Natural killer cell treated with Interleukin-12 subunit alpha and Interleukin-12 subunit beta and Interleukin-15 and Interleukin-18, amount 100 ng/mL, for 72 hours (primary cell): ENCODE data around the gene KLHL7. TPM values are rescaled to one million over a fixed set of nuclear protein-coding genes. Genes with fewer than 3 reads are reported as not detected.
"Not testable (repeated sequence)": the region's sequence is repeated elsewhere in the genome, so short reads cannot be mapped to it uniquely, and the experiment has no call there.

Experiments used
- ATAC-seq, 2 donors: fragments of 150-1000 bp; cut with Tn5 transposase in 1 of 2; sonication (Bioruptor Pico), chemical (Tn5 transposase) in 1 of 2; 2 replicates each; pipeline ENCODE4 v1.10.0; 2021
- DNase-seq: peaks from one replicate; pipeline ENCODE4 v3.0.0; 2022; ENCODE audit warnings: low spot score
- H3K27ac Mint-ChIP-seq, 2 donors: 1 replicate in 1 of 2; 2 replicates in 1 of 2; pipeline ENCODE4 v1.8.0; 2022; ENCODE audit warnings: mixed read lengths in 2 of 2, mild to moderate bottlenecking in 1 of 2, moderate library complexity in 1 of 2
- H3K27me3 Mint-ChIP-seq, 2 donors: 1 replicate in 1 of 2; 2 replicates in 1 of 2; pipeline ENCODE4 v1.8.0; 2022; ENCODE audit warnings: mixed read lengths in 2 of 2
- H3K36me3 Mint-ChIP-seq: one replicate; pipeline ENCODE4 v1.8.0; 2022; ENCODE audit warnings: mixed read lengths
- H3K4me1 Mint-ChIP-seq, 2 donors: 1 replicate in 1 of 2; 2 replicates in 1 of 2; pipeline ENCODE4 v1.8.0; 2022; ENCODE audit warnings: low read depth in 2 of 2, mixed read lengths in 2 of 2, mild to moderate bottlenecking in 1 of 2
- H3K4me3 Mint-ChIP-seq: one replicate; pipeline ENCODE4 v1.8.0; 2022; ENCODE audit warnings: mixed read lengths
- H3K9me3 Mint-ChIP-seq: 2 replicates; pipeline ENCODE4 v1.8.0; 2022; ENCODE audit warnings: mixed read lengths
- total RNA-seq, 2 donors: library from RNA; stranded (reverse); gene quantifications; one replicate each; pipeline ENCODE4 v1.2.3, GENCODE V29; 2022

Gene KLHL7
- total RNA-seq, 2 donors from 2014 or later: 19.5 to 20.1 TPM

DNA sequence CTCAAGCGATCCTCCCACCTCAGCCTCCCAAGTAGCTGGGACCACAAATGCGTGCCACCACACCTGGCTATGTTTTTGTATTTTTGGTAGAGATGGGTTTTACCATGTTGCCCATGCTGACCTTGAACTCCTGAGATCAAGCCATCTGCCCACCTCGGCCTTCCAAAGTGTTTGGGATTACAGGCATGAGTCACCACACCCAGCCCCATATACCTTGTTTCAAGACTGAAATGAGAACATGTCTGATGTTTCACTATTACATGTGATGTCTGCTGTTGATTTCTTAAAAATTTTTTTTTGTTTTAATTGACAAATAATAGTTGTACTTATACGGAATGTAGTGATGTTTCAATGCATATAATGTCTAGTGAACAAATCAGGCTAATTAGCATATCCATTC, 14.5 kb downstream of the KLHL7 start:
- no peak for ATAC-seq
- Mint-ChIP-seq H3K36me3 (no peaks in the 10 kb centered on the region), H3K4me3 (no peak overlapping the region), H3K27me3 (no peaks in the 10 kb centered on the region), H3K9me3 (no peaks in the 10 kb centered on the region), H3K4me1 (peaks cover 0 to 13% of the 10 kb centered on the region in 2 donors), H3K27ac (no peak overlapping the region)
- DNase-seq: no peak

DNA sequence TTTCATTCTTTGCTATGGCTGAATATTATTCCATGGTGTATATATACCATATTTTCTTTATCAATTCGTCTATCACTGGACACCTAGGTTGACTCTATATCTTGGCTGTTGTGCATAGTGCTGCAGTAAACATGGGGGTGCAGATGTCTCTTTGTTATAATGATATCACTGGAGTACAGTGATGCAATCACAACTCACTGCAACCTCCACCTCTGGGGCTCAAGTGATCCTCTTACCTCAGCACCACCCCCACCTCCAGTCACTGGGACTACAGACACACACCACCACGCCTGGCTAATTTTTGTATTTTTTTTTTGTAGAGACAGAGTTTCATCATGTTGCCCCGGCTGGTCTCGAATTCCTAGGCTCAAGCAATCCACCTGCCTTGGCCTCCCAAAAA, 15.6 kb downstream of the KLHL7 start:
- Mint-ChIP-seq H3K9me3 (no peaks in the 10 kb centered on the region), H3K4me3 (no peak overlapping the region), H3K27me3 (no peaks in the 10 kb centered on the region), H3K27ac (peak overlapping the region in 1 of 2 donors; percentile 21), H3K4me1 (peaks cover 0 to 13% of the 10 kb centered on the region in 2 donors), H3K36me3 (peaks cover 3% of the 10 kb centered on the region)
- ATAC-seq (no peak), DNase-seq (no peak)

DNA sequence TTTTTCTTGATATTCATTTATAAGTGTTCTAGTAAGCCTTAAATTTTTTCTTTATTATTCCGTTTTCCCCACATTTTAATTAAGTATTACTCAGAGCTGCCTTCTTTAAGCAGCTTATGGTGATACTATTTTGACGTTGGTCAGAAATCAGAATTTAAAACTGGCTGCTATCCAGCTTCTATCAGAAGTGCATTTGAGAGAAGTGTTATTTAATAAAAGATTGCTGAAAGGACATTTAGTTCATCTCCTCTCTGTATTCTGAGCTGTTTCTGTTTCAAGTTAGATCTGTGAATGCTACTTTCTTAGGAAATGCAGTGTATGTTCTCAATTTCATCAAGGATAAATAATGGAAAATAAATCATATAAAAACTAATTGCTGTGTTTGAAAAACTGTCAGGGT, 17.4 kb downstream of the KLHL7 start:
- DNase-seq (no peak), ATAC-seq (no peak)
- Mint-ChIP-seq H3K36me3 (peaks cover 7% of the 10 kb centered on the region), H3K9me3 (no peaks in the 10 kb centered on the region), H3K27me3 (no peaks in the 10 kb centered on the region), H3K4me3 (no peak overlapping the region), H3K4me1 (peaks cover 0 to 9% of the 10 kb centered on the region in 2 donors), H3K27ac (no peak overlapping the region)

DNA sequence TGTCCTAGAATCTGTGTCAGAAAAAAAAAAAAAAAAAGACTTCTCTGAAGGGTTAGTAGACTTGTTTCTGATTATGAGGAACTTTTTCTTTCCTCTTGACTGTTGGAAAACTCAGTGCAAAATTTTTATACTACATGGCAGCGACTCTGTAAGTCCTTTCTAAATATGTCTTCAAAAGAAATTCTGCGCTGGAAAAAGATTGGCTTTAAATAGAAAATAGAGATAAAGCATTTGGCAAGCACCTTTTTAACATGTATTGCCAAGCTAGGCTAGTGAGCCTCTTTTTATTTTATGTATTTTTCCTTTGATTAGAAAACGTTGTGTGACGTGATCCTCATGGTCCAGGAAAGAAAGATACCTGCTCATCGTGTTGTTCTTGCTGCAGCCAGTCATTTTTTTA, 17.9 kb downstream of the KLHL7 start:
- Mint-ChIP-seq H3K4me1 (peaks cover 0 to 9% of the 10 kb centered on the region in 2 donors), H3K27me3 (no peaks in the 10 kb centered on the region), H3K36me3 (peaks cover 11% of the 10 kb centered on the region), H3K27ac (no peak overlapping the region), H3K9me3 (no peaks in the 10 kb centered on the region), H3K4me3 (no peak overlapping the region)
- no peak for DNase-seq
- no peak for ATAC-seq

DNA sequence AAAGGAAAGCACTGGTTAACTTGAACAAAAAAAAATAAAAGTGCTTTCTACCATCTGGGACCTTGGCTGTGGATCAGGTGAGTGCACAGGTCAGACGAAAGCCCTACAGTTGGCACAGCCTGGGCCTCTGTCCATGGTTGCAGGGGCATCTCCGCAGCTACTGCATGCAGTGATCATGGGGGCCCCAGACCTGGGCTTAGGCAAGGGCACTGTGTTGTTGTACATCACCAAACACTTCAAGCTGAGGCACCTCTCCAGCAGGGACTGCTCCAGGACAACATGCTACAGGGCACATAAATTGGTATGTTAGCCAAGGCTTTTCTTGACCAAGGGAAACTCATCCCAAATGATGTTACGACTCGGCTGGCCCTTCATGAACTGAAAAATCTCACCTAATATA, 23.5 kb downstream of the KLHL7 start:
- Mint-ChIP-seq H3K36me3 (peaks cover 21% of the 10 kb centered on the region), H3K27me3 (no peaks in the 10 kb centered on the region), H3K9me3 (no peaks in the 10 kb centered on the region), H3K4me3 (no peak overlapping the region), H3K27ac (no peak overlapping the region), H3K4me1 (peaks cover 0 to 2% of the 10 kb centered on the region in 2 donors)
- no peak for ATAC-seq
- DNase-seq: no peak

DNA sequence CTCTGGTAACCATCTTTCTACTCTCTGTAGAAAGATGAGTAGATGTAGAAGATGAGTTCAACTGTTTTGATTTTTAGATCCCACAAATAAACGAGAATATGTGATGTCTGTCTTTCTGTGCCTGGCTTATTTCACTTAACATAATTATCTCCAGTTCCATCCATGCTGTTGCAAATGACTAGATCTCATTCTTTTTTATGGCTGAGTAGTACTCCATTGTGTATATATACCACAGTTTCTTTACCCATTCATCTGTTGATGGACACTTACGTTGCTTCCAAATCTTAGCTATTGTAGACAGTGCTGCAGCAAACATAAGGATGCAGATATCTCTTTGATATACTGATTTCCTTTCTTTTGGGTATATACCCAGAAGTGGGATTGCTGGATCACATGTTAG, 26.2 kb downstream of the KLHL7 start:
- not testable (repeated sequence) for H3K27ac Mint-ChIP-seq, ATAC-seq, H3K4me3 Mint-ChIP-seq, H3K27me3 Mint-ChIP-seq, DNase-seq, H3K9me3 Mint-ChIP-seq, H3K4me1 Mint-ChIP-seq
- H3K36me3 Mint-ChIP-seq: peaks cover 16% of the 10 kb centered on the region

DNA sequence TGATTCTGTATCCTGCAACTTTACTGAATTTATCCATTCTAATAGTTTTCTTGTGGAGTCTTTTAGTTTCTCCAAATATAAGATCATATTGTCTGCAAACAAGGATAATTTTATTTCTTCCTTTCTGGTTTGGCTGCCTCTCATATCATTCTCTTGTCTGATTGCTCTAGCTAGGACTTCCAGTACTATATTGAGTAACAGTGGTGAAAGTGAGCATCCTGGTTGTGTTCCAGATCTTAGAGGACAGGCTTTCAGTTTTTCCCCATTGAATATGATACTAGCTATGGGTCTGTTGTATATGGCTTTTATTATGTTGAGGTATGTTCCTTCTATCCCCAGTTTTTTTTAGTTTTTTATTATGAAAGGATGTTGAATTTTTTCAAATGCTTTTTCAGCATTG, 28.2 kb downstream of the KLHL7 start:
- H3K9me3 Mint-ChIP-seq: no peaks in the 10 kb centered on the region
- peaks cover 10% of the 10 kb centered on the region for H3K36me3 Mint-ChIP-seq
- H3K27ac Mint-ChIP-seq: no peak overlapping the region
- no peak for DNase-seq
- peaks cover 0 to 2% of the 10 kb centered on the region in 2 donors for H3K4me1 Mint-ChIP-seq
- no peak for ATAC-seq
- H3K27me3 Mint-ChIP-seq: no peaks in the 10 kb centered on the region
- H3K4me3 Mint-ChIP-seq: no peak overlapping the region

DNA sequence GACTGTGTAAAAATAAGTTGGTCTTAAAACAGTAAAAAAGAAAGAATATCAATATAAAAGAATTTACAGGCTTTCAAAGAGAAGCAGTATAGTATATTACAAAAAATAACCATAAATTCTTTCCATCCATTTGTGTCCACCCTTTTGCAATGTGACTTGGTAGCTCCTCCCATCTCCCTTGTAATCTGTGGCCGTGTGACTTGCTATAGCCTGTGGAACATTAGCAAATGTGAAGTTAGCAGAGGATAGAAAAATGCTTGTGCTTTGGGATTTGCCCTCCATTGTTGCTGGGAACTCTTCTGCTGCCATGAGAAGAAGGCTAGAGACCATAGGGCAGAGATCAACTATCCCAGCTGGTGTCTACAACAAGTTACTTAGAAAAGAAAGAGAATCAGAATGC, 30.2 kb downstream of the KLHL7 start:
- H3K27me3 Mint-ChIP-seq: no peaks in the 10 kb centered on the region
- H3K4me3 Mint-ChIP-seq: no peak overlapping the region
- no peak for ATAC-seq
- H3K4me1 Mint-ChIP-seq: peaks cover 0 to 2% of the 10 kb centered on the region in 2 donors
- peaks cover 8% of the 10 kb centered on the region for H3K36me3 Mint-ChIP-seq
- no peak for DNase-seq
- no peak overlapping the region for H3K27ac Mint-ChIP-seq
- H3K9me3 Mint-ChIP-seq: no peaks in the 10 kb centered on the region

DNA sequence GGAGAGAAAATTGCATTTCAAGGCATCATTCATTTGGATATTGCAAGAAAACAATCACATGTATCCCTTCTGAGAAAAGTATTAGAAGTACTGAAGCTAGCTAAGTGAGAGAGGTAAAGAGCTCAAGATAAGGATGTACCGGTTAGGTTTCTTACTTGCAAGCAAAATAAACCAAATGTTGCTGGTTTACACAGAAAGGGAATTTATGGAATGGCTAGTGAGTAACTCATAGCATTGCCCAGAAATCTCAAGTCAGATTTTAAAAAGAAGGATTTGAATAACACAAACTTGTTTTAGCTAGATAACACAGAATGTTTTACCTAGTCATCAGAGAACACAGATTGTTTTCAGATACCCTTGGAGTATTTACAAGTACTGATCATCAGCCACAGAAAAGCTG, 30.6 kb downstream of the KLHL7 start:
- ATAC-seq: no peak
- no peaks in the 10 kb centered on the region for H3K27me3 Mint-ChIP-seq
- no peak overlapping the region for H3K27ac Mint-ChIP-seq
- peaks cover 6% of the 10 kb centered on the region for H3K36me3 Mint-ChIP-seq
- no peak for DNase-seq
- no peaks in the 10 kb centered on the region for H3K9me3 Mint-ChIP-seq
- H3K4me3 Mint-ChIP-seq: no peak overlapping the region
- H3K4me1 Mint-ChIP-seq: peaks cover 0 to 2% of the 10 kb centered on the region in 2 donors

DNA sequence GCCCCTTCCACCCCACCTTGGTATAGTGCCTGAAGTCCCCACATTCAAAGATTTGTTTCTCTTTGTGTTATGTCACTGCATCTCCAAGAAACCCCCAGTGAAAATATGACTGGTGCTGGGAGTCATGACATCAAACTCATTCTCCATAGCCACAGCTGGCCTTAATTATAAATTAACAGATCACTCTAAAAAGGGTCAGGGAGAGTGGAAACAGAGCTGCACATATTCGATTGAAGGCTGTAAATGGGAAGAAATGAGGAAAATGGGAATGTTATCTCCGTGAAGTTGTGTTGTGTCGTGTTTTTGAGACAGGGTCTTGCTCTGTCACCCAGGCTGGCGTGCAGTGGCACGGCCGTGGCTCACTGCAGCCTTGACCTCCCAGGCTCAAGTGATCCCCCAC, 52.1 kb downstream of the KLHL7 start:
- Mint-ChIP-seq H3K4me1 (no peaks in the 10 kb centered on the region), H3K4me3 (no peak overlapping the region), H3K27me3 (no peaks in the 10 kb centered on the region), H3K9me3 (no peaks in the 10 kb centered on the region), H3K36me3 (no peaks in the 10 kb centered on the region), H3K27ac (no peak overlapping the region)
- no peak for DNase-seq
- no peak for ATAC-seq

DNA sequence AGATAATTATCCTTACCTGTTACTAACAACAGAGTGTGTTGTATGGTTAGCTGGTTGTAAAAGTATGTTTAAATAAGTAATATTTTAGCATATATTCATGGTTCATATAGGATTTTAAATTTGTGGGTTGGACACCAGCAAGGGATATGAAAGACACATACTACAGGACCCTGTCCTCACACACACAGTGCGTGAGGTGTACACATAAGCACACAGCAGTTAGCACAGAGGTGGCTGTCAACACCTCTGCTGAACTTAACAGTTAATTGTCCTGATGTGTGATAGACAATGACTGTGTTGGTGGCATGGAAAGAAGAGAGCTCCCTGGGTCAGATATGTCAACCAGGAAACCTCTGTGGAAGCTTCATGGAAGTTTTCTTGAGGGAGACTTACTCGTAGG, 53.0 kb downstream of the KLHL7 start:
- Mint-ChIP-seq H3K4me3 (no peak overlapping the region), H3K4me1 (no peaks in the 10 kb centered on the region), H3K27me3 (no peaks in the 10 kb centered on the region), H3K36me3 (no peaks in the 10 kb centered on the region), H3K27ac (no peak overlapping the region), H3K9me3 (no peaks in the 10 kb centered on the region)
- no peak for DNase-seq
- no peak for ATAC-seq

DNA sequence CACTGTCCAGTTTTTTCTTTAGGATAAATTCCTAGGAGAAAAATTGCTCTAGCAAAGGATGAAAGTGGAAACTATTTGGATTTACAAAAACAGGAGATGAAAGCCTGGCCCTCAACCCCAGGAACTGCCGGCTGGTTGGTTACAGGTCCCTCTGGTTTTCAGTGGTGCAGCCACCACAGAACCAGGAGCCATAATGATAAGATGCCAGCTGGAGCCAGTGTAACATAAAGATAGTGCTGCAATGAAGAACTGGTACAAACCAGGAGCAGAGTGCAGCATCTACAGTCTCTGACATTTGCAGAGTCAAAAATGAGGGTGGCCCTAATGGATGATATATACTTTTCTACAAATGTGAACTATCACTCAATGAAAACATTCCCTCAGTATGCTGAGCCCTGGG, 55.9 kb downstream of the KLHL7 start:
- no peaks in the 10 kb centered on the region for H3K9me3 Mint-ChIP-seq
- ATAC-seq: no peak
- H3K4me3 Mint-ChIP-seq: no peak overlapping the region
- no peaks in the 10 kb centered on the region for H3K4me1 Mint-ChIP-seq
- DNase-seq: no peak
- no peak overlapping the region for H3K27ac Mint-ChIP-seq
- no peaks in the 10 kb centered on the region for H3K27me3 Mint-ChIP-seq
- no peaks in the 10 kb centered on the region for H3K36me3 Mint-ChIP-seq

DNA sequence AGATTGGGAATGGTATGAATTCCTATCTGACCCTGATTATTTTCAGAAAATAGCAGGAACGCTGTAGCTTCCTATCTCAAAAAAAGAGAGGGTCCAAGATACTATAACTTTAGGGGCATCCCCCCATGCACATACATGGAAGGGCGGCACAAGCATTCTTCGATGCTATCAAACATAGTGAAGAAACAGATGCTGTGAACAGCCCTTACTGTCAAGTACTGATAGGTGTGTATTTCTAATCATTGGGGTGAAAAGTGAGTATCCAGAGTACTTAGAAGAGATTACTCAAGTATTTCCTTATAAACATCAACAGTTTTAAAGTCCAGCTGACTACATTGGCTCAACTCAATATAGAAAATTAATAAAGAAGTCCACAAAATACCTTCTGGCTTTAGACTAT, 59.3 kb downstream of the KLHL7 start:
- DNase-seq (no peak), ATAC-seq (no peak)
- no peaks in the 10 kb centered on the region for H3K27me3 Mint-ChIP-seq
- no peaks in the 10 kb centered on the region for H3K9me3 Mint-ChIP-seq
- no peaks in the 10 kb centered on the region for H3K4me1 Mint-ChIP-seq
- H3K4me3 Mint-ChIP-seq: no peak overlapping the region
- no peak overlapping the region for H3K27ac Mint-ChIP-seq
- H3K36me3 Mint-ChIP-seq: peaks cover 4% of the 10 kb centered on the region

DNA sequence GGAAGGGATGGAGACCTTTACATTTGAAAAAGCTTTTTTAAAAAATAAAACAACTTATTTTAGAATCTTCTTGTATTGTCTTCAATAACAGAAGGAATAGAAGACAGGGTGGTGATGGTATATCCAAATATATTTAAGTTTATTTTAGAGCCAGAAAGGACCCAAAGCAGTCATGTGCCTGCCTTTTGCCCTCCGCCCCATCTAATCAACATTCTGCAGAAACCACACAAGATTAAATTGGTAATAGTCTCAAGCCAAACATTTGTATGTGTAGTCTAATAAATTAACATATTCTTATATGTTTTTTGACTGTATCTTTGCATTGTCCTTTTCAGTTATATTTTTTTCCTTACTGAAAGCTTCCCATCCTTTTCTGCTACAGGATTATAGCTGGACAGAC, 59.7 kb downstream of the KLHL7 start:
- H3K27ac Mint-ChIP-seq: no peak overlapping the region
- H3K36me3 Mint-ChIP-seq: peaks cover 4% of the 10 kb centered on the region
- DNase-seq: no peak
- H3K4me1 Mint-ChIP-seq: no peaks in the 10 kb centered on the region
- ATAC-seq: no peak
- H3K27me3 Mint-ChIP-seq: no peaks in the 10 kb centered on the region
- no peaks in the 10 kb centered on the region for H3K9me3 Mint-ChIP-seq
- no peak overlapping the region for H3K4me3 Mint-ChIP-seq

DNA sequence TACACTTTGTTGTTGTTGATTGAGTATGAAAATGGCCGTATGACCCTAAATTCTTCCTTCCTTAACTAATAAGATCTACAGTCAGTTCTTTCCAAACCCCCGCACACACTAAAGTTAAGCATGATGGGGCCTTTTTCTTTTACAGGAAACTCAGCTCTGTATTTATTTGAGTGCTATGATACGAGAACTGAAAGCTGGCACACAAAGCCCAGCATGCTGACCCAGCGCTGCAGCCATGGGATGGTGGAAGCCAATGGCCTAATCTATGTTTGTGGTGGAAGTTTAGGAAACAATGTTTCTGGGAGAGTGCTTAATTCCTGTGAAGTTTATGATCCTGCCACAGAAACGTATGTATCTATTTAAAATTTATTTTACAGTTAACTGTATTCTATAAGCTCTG, 62.1 kb downstream of the KLHL7 start:
- H3K36me3 Mint-ChIP-seq: peaks cover 4% of the 10 kb centered on the region
- no peak overlapping the region for H3K27ac Mint-ChIP-seq
- DNase-seq: no peak
- H3K4me3 Mint-ChIP-seq: no peak overlapping the region
- ATAC-seq: no peak
- H3K27me3 Mint-ChIP-seq: no peaks in the 10 kb centered on the region
- no peaks in the 10 kb centered on the region for H3K9me3 Mint-ChIP-seq
- H3K4me1 Mint-ChIP-seq: no peaks in the 10 kb centered on the region
